ENCODE measurements around the gene HOXD8. TPM values are rescaled to one million over a fixed set of nuclear protein-coding genes. Genes with fewer than 3 reads are reported as not detected.

Gene HOXD8
- total and polyA plus RNA-seq, 9 of the 15 experiments (the other 6 are each of a cell fraction or from before 2014, with no cell fraction given) = 0.04 to 0.15 TPM; not detected in 7

DNA sequence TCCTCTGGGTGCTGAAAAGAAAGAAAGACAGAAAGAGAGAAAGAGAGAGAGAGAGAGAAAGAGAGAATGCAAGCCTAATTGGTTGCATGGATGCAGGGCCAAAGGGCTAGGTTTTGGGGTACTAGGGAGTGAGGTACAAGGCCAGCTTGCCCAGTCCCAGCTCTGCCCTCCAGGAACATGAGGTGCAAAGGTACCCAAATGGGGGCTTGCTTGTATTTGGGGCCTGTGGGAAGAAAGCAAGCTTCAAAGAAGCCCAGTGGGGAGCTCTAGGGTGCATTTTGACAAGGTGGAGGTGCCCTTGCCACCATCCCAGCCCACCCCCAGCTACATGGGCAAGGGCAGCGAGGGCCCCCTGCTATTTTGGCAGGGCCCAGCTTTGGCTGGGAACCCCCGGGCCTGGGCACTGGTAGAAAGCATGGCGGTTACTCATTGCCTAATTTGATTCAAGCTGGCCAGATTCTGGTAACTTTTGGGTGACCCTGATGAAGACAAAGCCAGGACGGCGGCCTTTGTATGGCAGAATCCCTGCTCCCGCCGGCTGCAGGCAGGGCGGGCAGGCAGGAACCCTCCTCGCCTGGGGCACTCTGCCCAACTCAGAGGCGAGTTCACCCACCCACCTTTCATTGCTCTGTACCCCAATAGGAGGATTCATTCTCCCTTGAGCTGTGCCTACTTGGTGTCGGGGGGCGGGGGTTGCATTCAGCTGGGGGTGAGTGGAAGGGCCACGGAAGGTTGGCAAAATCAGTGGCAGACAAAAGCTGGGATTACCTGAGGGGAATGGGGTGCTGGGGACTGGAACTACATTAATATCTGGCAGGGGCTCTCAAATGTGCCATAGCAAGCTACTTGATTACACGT is 21.3 kb downstream of the HOXD8 start:
- H3K27ac ChIP-seq (ENCODE audit: extremely low read depth, low read depth, low read length) = no peak overlapping the region
- BruUV-seq (replicated peaks) = no TSS peak
- H2AFZ ChIP-seq (ENCODE audit: low read depth, low read length) = no peak overlapping the region
- intact Hi-C loops (cut with micrococcal nuclease) (no loop called here), in situ Hi-C loops (cut with MboI) (no loop called here)
- no peak for FAIRE-seq
- H4K20me1 ChIP-seq (replicated peaks; ENCODE audit: control insufficient read depth, insufficient read depth, low read length) = no peaks in the 10 kb centered on the region; the same call in 1 of the 2 replicates
- no peaks in the 10 kb centered on the region for H3K36me3 ChIP-seq (ENCODE audit: control insufficient read depth, insufficient read depth, low read length)
- no peaks in the 10 kb centered on the region for H3K79me2 ChIP-seq (ENCODE audit: control insufficient read depth, insufficient read depth, low read length)
- H3K4me2 ChIP-seq (ENCODE audit: insufficient read depth, low read length) = no peak overlapping the region
- no peak overlapping the region for H3K9ac ChIP-seq (ENCODE audit: insufficient read depth in 1 of 2, low read depth in 2 of 2, low read length in 2 of 2)
- H3K4me3 ChIP-seq = no peak overlapping the region
- peaks cover 69 to 82% of the 10 kb centered on the region in 2 experiments for H3K27me3 ChIP-seq (ENCODE audit: control insufficient read depth in 2 of 2, insufficient read depth in 2 of 2, low read length in 2 of 2)
- H3K9me1 ChIP-seq (ENCODE audit: control insufficient read depth, insufficient read depth, low read length) = no peaks in the 10 kb centered on the region
- ChIA-PET CTCF (ENCODE audit: low intra/inter-chr PET ratio) (no interaction called here), POLR2A (interaction anchor here (0.5 to 1.3 kb wide), 3 partner anchors 11 to 24 kb away, joined by 3 read pairs; no protein-coding TSS in a partner anchor)
- ATAC-seq = no peak
- WGBS (ENCODE audit: insufficient coverage, low coverage, missing lambda C conversion rate) = under 1% methylated on average over 14 of the region's 14 CpGs
- H3K9me3 ChIP-seq (replicated peaks; ENCODE audit: control insufficient read depth, insufficient read depth, low read depth, low read length) = no peaks in the 10 kb centered on the region
- peaks cover 0 to 10% of the 10 kb centered on the region in 2 experiments; a peak in 1 of 5 replicates for H3K4me1 ChIP-seq (replicated peaks in 1 of 2; ENCODE audit: control insufficient read depth in 2 of 2, insufficient read depth in 2 of 2, low read length in 2 of 2)
- no peak for DNase-seq (ENCODE audit: extremely low read depth in 1 of 4, low spot score in 3 of 4)
- TF ChIP-seq JUND (IDR thresholded peaks at IDR 0.05; ENCODE audit: borderline replicate concordance, low read depth, low read length) (no peak), JUND (tag; IDR thresholded peaks at IDR 0.05; ENCODE audit: borderline replicate concordance, low read depth, low read length) (no peak), CREBBP (IDR thresholded peaks at IDR 0.05; ENCODE audit: low read depth, low read length) (no peak), HSF4 (CRISPR knock-in tag; IDR thresholded peaks at IDR 0.05; ENCODE audit: borderline replicate concordance) (no peak), SMAD3 (CRISPR knock-in tag; conservative IDR thresholded peaks at IDR 0.05) (no peak), MED1 (CRISPR knock-in tag; IDR thresholded peaks at IDR 0.05; ENCODE audit: borderline replicate concordance) (no peak), CBX1 (IDR thresholded peaks at IDR 0.05; ENCODE audit: low read depth) (no peak), HEY1 (CRISPR knock-in tag; IDR thresholded peaks at IDR 0.05; ENCODE audit: borderline replicate concordance) (no peak), ZC3H11A (IDR thresholded peaks at IDR 0.05; ENCODE audit: low read depth, low read length) (no peak), CHD2 (IDR thresholded peaks at IDR 0.05; ENCODE audit: low read depth, low read length) (no peak), CXXC5 (CRISPR knock-in tag; IDR thresholded peaks at IDR 0.05) (no peak), ZFP36 (IDR thresholded peaks at IDR 0.05; ENCODE audit: low read depth, low read length, partially characterized antibody) (no peak), WHSC1 (IDR thresholded peaks at IDR 0.05; ENCODE audit: low read length) (no peak), CBFB (CRISPR knock-in tag; IDR thresholded peaks at IDR 0.05) (no peak), FOXA3 (CRISPR knock-in tag; conservative IDR thresholded peaks at IDR 0.05 in 1 of 2, IDR thresholded peaks at IDR 0.05 in 1 of 2) (no peak)
- TF ChIP-seq, protein P1, sequence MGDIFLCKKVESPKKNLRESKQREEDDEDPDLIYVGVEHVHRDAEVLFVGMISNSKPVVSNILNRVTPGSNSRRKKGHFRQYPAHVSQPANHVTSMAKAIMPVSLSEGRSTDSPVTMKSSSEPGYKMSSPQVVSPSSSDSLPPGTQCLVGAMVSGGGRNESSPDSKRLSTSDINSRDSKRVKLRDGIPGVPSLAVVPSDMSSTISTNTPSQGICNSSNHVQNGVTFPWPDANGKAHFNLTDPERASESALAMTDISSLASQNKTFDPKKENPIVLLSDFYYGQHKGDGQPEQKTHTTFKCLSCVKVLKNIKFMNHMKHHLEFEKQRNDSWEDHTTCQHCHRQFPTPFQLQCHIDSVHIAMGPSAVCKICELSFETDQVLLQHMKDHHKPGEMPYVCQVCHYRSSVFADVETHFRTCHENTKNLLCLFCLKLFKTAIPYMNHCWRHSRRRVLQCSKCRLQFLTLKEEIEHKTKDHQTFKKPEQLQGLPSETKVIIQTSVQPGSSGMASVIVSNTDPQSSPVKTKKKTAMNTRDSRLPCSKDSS (IDR thresholded peaks at IDR 0.05; ENCODE audit: low read depth, partially characterized antibody) = no peak
- TF ChIP-seq, protein P2, sequence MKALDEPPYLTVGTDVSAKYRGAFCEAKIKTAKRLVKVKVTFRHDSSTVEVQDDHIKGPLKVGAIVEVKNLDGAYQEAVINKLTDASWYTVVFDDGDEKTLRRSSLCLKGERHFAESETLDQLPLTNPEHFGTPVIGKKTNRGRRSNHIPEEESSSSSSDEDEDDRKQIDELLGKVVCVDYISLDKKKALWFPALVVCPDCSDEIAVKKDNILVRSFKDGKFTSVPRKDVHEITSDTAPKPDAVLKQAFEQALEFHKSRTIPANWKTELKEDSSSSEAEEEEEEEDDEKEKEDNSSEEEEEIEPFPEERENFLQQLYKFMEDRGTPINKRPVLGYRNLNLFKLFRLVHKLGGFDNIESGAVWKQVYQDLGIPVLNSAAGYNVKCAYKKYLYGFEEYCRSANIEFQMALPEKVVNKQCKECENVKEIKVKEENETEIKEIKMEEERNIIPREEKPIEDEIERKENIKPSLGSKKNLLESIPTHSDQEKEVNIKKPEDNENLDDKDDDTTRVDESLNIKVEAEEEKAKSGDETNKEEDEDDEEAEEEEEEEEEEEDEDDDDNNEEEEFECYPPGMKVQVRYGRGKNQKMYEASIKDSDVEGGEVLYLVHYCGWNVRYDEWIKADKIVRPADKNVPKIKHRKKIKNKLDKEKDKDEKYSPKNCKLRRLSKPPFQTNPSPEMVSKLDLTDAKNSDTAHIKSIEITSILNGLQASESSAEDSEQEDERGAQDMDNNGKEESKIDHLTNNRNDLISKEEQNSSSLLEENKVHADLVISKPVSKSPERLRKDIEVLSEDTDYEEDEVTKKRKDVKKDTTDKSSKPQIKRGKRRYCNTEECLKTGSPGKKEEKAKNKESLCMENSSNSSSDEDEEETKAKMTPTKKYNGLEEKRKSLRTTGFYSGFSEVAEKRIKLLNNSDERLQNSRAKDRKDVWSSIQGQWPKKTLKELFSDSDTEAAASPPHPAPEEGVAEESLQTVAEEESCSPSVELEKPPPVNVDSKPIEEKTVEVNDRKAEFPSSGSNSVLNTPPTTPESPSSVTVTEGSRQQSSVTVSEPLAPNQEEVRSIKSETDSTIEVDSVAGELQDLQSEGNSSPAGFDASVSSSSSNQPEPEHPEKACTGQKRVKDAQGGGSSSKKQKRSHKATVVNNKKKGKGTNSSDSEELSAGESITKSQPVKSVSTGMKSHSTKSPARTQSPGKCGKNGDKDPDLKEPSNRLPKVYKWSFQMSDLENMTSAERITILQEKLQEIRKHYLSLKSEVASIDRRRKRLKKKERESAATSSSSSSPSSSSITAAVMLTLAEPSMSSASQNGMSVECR (CRISPR knock-in tag; IDR thresholded peaks at IDR 0.05) = no peak

Data from K562 (cell line).